Smooth muscle cell of the brain vasculature (primary cell): Measurements from ENCODE around the gene KMT5B.
A peak's percentile ranks its signal among the peaks of the same experiment; 100 is the strongest.

ENCODE experiments used
- DNase-seq: peaks from one replicate; pipeline ENCODE4 v3.0.0-alpha.2; 2012; ENCODE audit warnings: low read depth, low spot score

Gene KMT5B

DNA sequence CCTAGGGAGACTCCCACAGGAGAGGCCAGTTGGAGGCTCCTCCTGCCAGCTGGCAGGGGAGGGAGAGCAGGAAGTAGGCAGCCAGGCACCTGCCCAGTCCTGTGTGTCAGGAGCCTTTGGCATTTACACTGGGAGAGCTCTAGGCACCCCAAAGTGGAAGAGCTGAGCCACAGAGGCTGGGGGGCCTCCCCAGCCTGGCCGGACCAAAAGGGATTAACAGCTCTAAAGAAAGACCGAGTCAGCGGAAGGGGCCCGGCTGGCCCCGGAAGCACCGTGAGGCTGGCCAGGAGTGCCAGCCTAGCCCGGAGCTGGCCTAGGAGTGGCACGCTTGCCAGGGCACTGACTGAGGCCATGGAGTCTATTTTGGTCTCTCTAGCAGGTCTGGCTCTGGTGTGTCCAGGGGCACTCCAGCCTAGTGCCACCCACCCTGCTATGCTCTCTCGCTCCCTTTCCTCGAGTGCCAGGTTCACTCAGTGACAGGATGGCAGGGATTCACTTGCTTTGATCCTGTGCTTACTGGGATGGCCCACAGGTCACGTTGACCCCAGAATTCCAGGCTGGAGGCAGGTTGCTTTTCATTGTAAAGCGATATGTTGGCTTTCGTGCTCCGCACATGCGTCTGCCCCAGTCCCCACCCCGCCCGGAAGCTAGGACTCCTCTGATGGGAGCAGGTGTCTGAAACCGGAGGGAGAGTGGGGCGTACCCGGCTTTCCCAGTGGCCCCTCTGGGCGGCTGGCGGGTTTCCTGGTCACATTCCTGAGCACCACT, 3.3 kb upstream of the KMT5B start:
- DNase-seq, result no peak

DNA sequence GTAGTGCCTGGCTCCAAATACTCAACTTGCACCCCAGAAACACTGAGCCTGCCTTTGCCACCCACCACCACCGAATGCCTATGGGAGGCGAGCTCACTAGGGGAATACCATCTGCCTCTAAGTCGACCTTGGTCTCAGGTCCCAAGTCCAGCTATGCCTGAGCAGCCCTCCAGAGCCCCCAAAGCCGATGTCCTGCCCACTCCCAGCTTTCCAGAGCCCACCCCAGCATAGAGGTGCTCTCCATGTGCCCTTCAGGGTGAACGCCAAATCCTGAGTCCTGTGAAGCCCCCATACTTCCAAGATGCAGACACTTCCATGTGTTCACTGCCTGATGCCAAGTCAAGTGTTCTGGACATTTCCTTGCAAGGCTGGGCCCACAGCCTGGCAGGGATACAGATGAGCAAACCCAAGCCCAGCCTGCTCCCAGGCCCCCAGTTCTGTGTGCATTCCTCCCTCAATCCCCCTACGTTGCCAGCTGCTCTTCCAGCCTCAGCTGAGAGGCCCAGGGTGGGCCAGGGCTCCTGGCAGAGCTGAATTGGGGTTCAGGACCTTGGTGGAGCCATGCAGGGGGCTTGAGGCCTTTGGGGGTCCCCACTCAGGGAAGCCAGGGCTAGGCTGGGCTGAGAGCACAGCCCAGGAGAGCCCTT, 2.6 kb upstream of the KMT5B start:
- DNase-seq, result no peak

DNA sequence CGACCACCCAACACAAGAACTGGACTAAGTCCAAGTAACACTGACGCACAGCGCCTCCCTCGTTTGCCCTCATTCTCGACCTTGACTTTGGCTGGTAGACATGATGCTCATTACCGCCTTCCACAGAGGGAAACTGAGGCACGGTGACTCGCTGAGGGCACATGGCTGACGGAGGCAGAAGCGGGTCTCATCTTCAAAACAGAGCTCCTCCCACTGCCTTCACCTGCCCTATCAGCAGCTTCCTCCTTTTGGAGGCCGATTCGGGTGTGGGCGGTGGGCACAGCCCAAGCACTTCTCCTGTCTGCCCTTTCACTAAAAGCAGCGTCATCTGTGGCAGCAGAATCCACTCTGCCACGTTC, 2.0 kb upstream of the KMT5B start:
- no peak for DNase-seq

GRCh38 chr11:68214173-68215086, 1.3 kb upstream of the KMT5B start:
- no peak for DNase-seq

DNA sequence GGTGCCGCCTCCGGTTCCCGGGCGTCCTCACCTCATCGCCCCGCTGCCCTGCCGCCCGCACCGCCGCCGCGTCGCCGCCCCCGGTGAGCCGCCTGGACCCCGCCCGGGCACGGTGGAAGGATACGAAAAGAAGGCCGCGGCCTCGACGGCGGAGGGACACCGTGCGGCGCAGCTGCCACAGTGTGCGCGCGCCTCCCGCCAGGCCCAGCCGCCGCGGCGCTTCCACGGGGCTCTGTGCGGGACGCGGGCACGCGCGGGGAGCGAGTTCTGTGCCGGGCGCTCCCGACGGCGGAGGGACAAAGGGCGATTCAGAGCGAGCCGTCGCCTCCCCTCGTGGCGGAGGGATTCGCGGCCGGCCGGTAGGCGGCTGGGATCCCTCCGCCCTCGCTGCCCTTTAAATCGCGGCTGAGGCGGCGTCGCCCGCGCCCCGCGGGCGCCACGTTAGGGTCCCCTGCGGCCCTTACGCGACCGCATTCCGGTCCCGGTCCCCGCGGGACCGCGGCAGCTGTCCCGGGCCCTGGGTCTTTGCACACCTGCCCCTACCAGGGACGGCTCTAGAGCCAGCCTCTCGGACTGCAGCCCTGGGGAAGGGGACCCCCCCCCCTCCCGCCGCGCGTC, 568 bp upstream of the KMT5B start:
- peak; percentile 87 for DNase-seq

- no peak for DNase-seq
Measured at GRCh38 chr11:68212421-68213134, 518 bp downstream of the KMT5B start.

GRCh38 chr11:68211546-68211945, 1.6 kb downstream of the KMT5B start:
- no peak for DNase-seq

GRCh38 chr11:68206211-68206610, 6.9 kb downstream of the KMT5B start:
- DNase-seq, result no peak

DNA sequence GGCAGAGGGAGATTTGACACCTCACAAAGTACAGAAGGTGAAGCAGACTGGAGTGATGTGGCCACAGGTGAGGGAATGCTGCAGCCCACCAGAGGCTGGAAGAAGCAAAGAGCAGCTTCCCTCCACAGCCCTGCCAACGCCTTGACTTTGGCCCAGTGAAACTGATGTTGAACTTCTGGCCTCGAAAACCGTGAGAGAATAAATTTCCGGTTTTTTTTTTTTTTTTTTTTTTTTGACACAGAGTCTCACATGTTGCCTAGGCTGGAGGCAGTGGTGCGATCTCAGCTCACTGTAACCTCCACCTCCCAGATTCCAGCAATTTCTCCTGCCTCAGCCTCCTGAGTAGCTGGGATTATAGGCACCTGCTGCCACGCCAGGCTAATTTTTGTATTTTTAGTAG, 8.7 kb downstream of the KMT5B start:
- no peak for DNase-seq

DNA sequence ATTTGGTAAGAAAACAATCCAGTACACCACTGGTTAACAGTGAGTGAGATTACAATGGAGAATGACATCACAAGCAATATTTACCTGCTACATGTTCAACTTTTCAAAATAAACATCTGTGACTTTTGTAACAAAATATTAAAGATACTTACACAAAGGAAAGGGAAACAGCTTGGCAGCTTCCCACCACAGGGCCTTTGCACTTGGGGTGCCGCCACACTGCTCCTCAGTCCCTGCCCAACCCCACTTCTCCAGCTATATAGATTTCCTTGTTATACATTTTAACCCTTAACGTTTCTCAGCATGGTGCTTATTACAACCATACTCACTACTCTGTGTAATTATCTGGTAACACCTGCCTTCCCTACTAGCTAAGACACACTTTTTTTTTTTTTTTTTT, 10.9 kb downstream of the KMT5B start:
- no peak for DNase-seq

GRCh38 chr11:68201492-68201891, 11.6 kb downstream of the KMT5B start:
- DNase-seq, result no peak

- no peak for DNase-seq
Measured at GRCh38 chr11:68200639-68201038, 12.5 kb downstream of the KMT5B start.

- DNase-seq, result no peak
Measured at GRCh38 chr11:68199295-68199987, 13.7 kb downstream of the KMT5B start.

- no peak for DNase-seq
Measured at GRCh38 chr11:68196219-68196618, 16.9 kb downstream of the KMT5B start.

DNA sequence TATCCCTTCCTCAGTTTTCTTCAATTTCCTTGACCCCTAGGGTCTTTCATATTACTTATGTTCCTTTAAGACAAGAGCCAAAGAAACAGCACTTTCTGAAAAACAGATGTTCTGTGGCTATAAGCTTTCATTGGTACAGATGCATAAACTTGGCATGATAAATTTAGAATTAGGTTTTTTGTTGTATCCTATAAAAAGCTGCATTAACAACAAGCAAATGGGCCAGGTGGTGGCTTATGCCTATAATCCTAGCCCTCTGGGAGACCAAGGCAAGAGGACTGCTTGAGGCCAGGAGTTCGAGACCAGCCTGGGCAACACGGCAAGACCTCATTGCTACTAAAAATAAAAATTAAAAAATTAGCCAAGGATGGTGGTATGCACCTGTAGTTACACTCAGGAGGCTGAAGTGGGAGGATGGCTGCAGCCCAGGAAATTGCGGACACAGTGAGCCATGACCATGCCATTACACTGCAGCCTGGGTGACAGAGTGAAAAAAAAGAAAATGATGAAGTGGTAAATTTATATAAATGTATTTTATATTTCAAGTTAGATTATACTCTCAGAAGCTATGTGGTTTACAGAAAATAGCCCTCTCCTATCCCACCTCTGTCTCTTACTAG, 18.3 kb downstream of the KMT5B start:
- DNase-seq, result no peak

GRCh38 chr11:68193018-68193417, 20.1 kb downstream of the KMT5B start:
- DNase-seq, result no peak

DNA sequence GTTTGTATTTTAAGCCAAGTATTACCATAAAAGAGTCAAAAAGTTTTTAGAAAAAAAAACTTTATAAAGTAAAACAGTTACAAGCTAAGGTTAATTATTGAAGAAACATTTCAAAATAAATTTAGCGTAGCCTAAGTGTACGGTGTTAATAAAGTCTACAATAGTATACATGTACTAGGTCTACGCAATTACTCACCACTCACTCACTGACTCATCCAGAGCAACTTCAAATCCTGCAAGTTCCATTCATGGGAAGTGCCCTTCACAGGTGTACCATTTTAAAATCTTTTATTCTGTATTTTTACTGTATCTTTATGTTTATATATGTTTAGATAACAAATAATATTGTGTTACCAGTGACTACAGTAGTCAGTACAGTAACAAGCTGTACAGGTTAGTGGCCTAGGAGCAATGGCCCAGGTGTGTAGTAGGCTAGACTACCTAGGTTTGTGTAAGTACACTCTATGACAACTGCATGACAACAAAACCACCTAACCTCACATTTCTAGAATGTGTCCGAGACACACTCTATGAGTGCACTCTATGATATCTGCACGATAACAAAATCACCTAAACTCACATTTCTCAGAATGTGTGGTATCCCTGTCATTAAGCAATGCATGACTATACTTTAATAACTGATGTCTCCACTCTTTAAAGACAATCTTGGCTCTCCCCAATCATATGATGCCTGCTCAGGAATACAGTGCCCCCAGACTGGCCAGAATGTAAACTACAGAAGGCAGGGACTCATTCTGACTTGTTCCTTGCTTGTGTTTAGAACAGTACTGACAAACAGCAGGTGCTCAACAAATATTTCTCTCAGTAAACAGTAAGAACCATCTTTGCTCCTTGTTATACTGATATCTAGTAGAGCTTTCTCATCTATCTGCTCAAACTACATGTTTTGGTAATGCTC, 21.2 kb downstream of the KMT5B start:
- no peak for DNase-seq

DNA sequence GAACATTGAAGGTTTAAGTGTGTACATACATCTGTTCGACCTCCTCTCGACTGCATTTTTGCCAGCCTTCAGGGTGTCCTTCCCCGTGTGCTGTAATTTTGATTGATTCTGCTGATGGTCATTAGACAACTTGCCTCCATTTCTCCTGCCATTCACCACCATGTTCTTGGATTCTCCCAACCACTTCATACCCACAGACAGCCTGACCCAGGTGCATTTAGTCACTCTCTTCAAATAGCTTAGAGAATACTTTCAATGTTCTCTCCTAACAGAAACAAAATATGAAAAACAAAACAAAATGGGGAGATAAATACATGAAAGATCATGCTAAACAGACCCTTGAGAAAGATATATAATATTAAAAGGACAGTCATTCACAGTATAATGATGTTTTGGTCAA, 23.2 kb downstream of the KMT5B start:
- DNase-seq, result no peak

DNA sequence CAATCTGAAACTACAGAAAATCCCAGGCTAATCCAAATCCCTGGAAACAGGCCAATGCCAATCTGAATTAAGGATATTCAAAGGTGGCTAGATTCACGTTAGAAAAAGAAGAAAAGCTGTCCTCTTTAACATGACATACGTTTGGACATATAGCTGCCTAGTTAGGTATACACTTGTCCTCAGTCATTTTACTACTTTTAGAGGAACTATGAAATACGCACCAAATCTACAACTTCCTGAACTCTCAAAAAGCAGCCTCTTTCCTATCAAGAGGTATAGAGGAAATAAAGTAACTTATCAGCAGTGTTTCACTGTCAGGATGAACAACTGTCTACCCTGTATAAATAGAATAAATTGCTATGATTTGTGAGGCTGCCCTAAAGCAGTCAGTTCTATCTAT, 24.0 kb downstream of the KMT5B start:
- DNase-seq, result no peak
